Stimulated activated CD8-positive, alpha-beta memory T cell treated with anti-CD3 and anti-CD28 coated beads, Interleukin-7, amount 100 ng/mL, for 4 hours (primary cell): ENCODE measurements around the gene HES5.

Experiments
- DNase-seq, 2 donors: peaks; one replicate each; pipeline ENCODE4 v3.0.0-alpha.2; 2020; ENCODE audit warnings: low read depth in 2 of 2

The HES5 gene

GRCh38 chr1:2479186-2479585 is 50.9 kb downstream of the HES5 start:
- DNase-seq = no peak
